Tibial nerve (tissue), 3 donors: ENCODE measurements around the gene PUM1.

Source experiments
- POLR2A ChIP-seq, 2 donors: fragments of 450-650 bp; IDR thresholded peaks; one replicate each; pipeline ENCODE4 v1.6.1; 2017; ENCODE audit warnings: antibody characterized with exemption in 2 of 2, mild to moderate bottlenecking in 2 of 2, moderate library complexity in 2 of 2
- TF ChIP-seq, protein P1 (sequence below), 5 experiments: fragments of 200-600 bp in 3 of 5; fragments of 450-650 bp in 2 of 5; sonication (generic) in 3 of 5; IDR thresholded peaks; one replicate each; pipeline ENCODE4 v1.5.1; 2016 to 2019; ENCODE audit warnings: antibody characterized with exemption in 5 of 5, mild to moderate bottlenecking in 3 of 5, moderate library complexity in 2 of 5

DNA sequence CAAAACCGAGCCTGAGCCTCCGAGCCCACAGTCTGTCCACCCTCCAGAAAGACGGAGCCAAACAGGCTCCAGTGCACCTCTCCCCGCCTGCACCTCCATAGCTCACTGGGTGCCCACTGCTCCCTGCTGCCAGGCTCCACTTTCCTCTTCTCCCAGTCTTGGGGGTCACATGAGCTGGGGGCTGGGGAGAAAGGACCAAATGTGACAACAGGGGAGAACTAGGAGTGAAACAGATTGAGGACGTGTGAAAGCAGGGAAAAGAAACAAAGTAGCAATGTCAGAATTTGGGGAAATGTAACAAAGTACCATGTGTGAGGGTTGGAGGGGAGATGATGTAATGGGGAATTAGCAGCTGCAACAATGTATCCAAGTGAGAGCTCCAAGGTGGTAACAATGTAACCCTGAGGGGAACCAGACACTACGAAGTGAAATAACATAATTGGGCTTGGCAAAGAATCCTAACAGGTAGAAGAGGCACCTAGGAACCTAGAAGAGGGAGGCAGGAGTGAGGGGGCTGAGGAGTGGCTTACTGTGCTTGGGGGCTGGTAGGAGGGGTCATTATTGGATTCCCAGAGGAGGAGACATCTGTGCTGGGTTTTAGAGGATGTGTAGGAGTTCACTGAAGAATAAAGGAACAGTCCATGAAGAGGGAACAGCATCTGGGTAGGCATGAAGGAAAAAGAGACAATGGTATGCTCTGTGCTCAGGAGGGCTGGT lies 169.4 kb downstream of the PUM1 start:
- TF ChIP-seq, protein P1, sequence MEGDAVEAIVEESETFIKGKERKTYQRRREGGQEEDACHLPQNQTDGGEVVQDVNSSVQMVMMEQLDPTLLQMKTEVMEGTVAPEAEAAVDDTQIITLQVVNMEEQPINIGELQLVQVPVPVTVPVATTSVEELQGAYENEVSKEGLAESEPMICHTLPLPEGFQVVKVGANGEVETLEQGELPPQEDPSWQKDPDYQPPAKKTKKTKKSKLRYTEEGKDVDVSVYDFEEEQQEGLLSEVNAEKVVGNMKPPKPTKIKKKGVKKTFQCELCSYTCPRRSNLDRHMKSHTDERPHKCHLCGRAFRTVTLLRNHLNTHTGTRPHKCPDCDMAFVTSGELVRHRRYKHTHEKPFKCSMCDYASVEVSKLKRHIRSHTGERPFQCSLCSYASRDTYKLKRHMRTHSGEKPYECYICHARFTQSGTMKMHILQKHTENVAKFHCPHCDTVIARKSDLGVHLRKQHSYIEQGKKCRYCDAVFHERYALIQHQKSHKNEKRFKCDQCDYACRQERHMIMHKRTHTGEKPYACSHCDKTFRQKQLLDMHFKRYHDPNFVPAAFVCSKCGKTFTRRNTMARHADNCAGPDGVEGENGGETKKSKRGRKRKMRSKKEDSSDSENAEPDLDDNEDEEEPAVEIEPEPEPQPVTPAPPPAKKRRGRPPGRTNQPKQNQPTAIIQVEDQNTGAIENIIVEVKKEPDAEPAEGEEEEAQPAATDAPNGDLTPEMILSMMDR (IDR thresholded peaks at IDR 0.05) = no peak
- no peak for TF ChIP-seq POLR2A (IDR thresholded peaks at IDR 0.05)
